Measurements from ENCODE around the gene RTN4RL2. TPM values are rescaled to one million over a fixed set of nuclear protein-coding genes. Genes with fewer than 3 reads are reported as not detected.

Gene RTN4RL2
- total and polyA plus RNA-seq, 10 of the 15 experiments (the other 5 are each of a cell fraction or from before 2014, with no cell fraction given): 0.14 to 1.1 (median 0.52) TPM; not detected in 4

GRCh38 chr11:57474017-57474802 lies 13.9 kb downstream of the RTN4RL2 start (continued):
- peak; percentile 28 for TF ChIP-seq PBX3 (IDR thresholded peaks at IDR 0.05; ENCODE audit: insufficient replicate concordance, low read depth, low read length)

GRCh38 chr11:57474803-57475115 lies 14.4 kb downstream of the RTN4RL2 start:
- DNase-seq (ENCODE audit: low read depth, low spot score) (no peak), ATAC-seq (peak; percentile 12; the same call in 2 of the 3 replicates), FAIRE-seq (no peak)
- no TSS peak for BruUV-seq (replicated peaks)
- H3K27ac ChIP-seq (ENCODE audit: control insufficient read depth, insufficient read depth): no peak overlapping the region
- in situ Hi-C loops (cut with MboI) (loop anchor here (25.0 kb wide), 1 partner anchor 637 kb away; no protein-coding TSS in a partner anchor), intact Hi-C loops (cut with micrococcal nuclease; ENCODE audit: unreplicated experiment) (loop anchor here (5.0 kb wide), 1 partner anchor 47 kb away; the partner anchor contains the start of gene SLC43A3)
- TF ChIP-seq CREB1 (IDR thresholded peaks at IDR 0.05; ENCODE audit: low read depth) (no peak), REST (IDR thresholded peaks at IDR 0.05; ENCODE audit: low read depth, low read length) (peak; percentile 71)
- H4K20me1 ChIP-seq (ENCODE audit: control insufficient read depth, insufficient read depth): no peaks in the 10 kb centered on the region
- H3K4me2 ChIP-seq (ENCODE audit: control insufficient read depth, insufficient read depth): peak overlapping the region; percentile 66
- peaks cover 24% of the 10 kb centered on the region for H3K4me1 ChIP-seq (ENCODE audit: control insufficient read depth, insufficient read depth, low read length)
- H3K9ac ChIP-seq (ENCODE audit: control insufficient read depth, insufficient read depth, low read length): no peak overlapping the region
- ChIA-PET POLR2A (interaction anchor here (0.6 to 0.8 kb wide), 2 partner anchors 42 to 50 kb away, joined by 3 to 7 read pairs; no protein-coding TSS in a partner anchor), RAD21 (ENCODE audit: unreplicated experiment) (interaction anchor here (0.8 to 3.5 kb wide), 5 partner anchors 14 to 129 kb away, joined by 3 to 11 read pairs (median 7); partner anchors contain the start of gene RTN4RL2), SMC1A (ENCODE audit: uncharacterized antibody, unreplicated experiment) (interaction anchor here (0.8 to 1.8 kb wide), 6 partner anchors 9 to 48 kb away, joined by 3 to 11 read pairs (median 4); no protein-coding TSS in a partner anchor), CTCF (interaction anchor here (0.8 to 7.2 kb wide), 10 partner anchors 9 to 128 kb away, joined by 3 to 101 read pairs (median 6); partner anchors contain the start of genes RTN4RL2 and UBE2L6)
- H3K9me3 ChIP-seq (replicated peaks; ENCODE audit: control insufficient read depth, insufficient read depth, low read length): no peaks in the 10 kb centered on the region
- H3K4me3 ChIP-seq: no peak overlapping the region
- 80% methylated on average over 5 of the region's 5 CpGs for WGBS (ENCODE audit: insufficient coverage, insufficient replicate concordance, low lambda C conversion rate, missing lambda C conversion rate)
- no peaks in the 10 kb centered on the region for H3K79me2 ChIP-seq (ENCODE audit: control insufficient read depth, insufficient read depth, low read length)
- H2AFZ ChIP-seq (ENCODE audit: control insufficient read depth, low read depth, low read length): no peak overlapping the region
- no peaks in the 10 kb centered on the region for H3K36me3 ChIP-seq (ENCODE audit: control insufficient read depth in 2 of 2, insufficient read depth in 2 of 2, low read length in 1 of 2)
- no peaks in the 10 kb centered on the region for H3K27me3 ChIP-seq (replicated peaks in 1 of 2; ENCODE audit: control insufficient read depth in 2 of 2, insufficient read depth in 2 of 2, low read length in 1 of 2)

Measured in GM12878 (cell line).